ENCODE results near the gene MCTP1. TPM values are rescaled to one million over a fixed set of nuclear protein-coding genes. Genes with fewer than 3 reads are reported as not detected.

Gene MCTP1
- total and polyA plus RNA-seq, 10 of the 15 experiments (the other 5 are each of a cell fraction or from before 2014, with no cell fraction given) = 12.6 to 45.9 (median 18.8) TPM

DNA sequence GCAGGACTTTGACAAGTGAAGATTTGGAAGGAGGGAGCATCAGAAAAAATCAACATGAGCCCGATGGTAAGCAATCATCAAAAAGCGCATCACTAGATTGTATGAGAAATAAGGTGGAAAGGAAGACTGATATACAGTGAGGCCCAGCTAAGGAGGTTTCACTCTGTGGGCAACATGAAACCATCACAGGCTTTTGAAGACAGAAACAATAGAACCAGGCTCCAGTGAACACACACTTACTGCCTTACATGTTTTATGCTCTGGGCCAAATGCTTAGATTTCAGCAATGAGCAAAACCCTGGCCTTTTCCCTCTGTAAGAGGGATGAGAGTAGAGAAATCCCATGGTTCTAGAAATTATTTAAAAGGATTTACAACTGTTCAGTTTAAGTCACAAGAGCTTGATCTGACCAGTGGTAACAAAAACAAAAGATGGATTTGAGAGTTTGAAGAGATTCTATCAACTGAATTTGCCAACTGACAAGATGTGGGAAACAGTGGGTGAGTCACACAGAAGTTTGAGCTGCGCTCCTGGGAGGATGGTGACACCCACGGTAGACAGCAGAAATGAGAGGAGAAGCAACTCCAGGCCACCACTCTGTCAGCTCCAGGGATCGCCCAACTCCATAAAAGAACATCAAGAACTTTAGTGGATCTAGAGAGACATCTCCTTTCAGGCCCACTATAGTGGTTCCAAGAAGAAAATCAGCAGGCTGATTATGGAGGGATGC lies 261.8 kb downstream of the MCTP1 start (continued):
- 0 out of 4 replicates have a peak, but pooled peaks of 1 of the 2 experiments have one; percentile 18 for TF ChIP-seq SRF (IDR thresholded peaks at IDR 0.05; ENCODE audit: low read depth in 2 of 2, low read length in 2 of 2)
- TF ChIP-seq IKZF2 (IDR thresholded peaks at IDR 0.05) = peak in 1 of 2 experiments; percentile 26; a peak in 2 of 4 replicates
- TF ChIP-seq PAX5 (IDR thresholded peaks at IDR 0.05; ENCODE audit: borderline replicate concordance, low read depth, low read length) = peak; percentile 61; the same call in 1 of the 2 replicates
- no peak for TF ChIP-seq YY1 (IDR thresholded peaks at IDR 0.05; ENCODE audit: low read depth, low read length)
- TF ChIP-seq CHD2 (IDR thresholded peaks at IDR 0.05; ENCODE audit: borderline replicate concordance, low read depth, low read length) = no peak
- peak; percentile 58 for TF ChIP-seq RUNX3 (IDR thresholded peaks at IDR 0.05; ENCODE audit: low read length)
- TF ChIP-seq GABPA (IDR thresholded peaks at IDR 0.05; ENCODE audit: low read depth) = no peak
- no peak for TF ChIP-seq BRCA1 (IDR thresholded peaks at IDR 0.05; ENCODE audit: low read depth, low read length)
- TF ChIP-seq, protein P1, sequence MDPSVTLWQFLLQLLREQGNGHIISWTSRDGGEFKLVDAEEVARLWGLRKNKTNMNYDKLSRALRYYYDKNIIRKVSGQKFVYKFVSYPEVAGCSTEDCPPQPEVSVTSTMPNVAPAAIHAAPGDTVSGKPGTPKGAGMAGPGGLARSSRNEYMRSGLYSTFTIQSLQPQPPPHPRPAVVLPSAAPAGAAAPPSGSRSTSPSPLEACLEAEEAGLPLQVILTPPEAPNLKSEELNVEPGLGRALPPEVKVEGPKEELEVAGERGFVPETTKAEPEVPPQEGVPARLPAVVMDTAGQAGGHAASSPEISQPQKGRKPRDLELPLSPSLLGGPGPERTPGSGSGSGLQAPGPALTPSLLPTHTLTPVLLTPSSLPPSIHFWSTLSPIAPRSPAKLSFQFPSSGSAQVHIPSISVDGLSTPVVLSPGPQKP (IDR thresholded peaks at IDR 0.05; ENCODE audit: low read depth, low read length) = no peak
- TF ChIP-seq YBX1 (IDR thresholded peaks at IDR 0.05) = no peak
- TF ChIP-seq, protein P2, sequence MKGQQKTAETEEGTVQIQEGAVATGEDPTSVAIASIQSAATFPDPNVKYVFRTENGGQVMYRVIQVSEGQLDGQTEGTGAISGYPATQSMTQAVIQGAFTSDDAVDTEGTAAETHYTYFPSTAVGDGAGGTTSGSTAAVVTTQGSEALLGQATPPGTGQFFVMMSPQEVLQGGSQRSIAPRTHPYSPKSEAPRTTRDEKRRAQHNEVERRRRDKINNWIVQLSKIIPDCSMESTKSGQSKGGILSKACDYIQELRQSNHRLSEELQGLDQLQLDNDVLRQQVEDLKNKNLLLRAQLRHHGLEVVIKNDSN (IDR thresholded peaks at IDR 0.05; ENCODE audit: borderline replicate concordance, extremely low read length, insufficient read depth, low read depth, low read length) = no peak
- no peak for TF ChIP-seq PKNOX1 (IDR thresholded peaks at IDR 0.05)
- TF ChIP-seq EZH2 (IDR thresholded peaks at IDR 0.05; ENCODE audit: borderline replicate concordance, control insufficient read depth, low read depth, low read length) = no peak
- TF ChIP-seq ETV6 (conservative IDR thresholded peaks at IDR 0.05 in 1 of 2, IDR thresholded peaks at IDR 0.05 in 1 of 2; ENCODE audit: borderline replicate concordance in 1 of 2, low read depth in 1 of 2) = no peak
- 0 out of 2 replicates have a peak, but pooled peaks have one; percentile 8 for TF ChIP-seq SMC3 (IDR thresholded peaks at IDR 0.05; ENCODE audit: borderline replicate concordance, low read length)
- 0 out of 2 replicates have a peak, but pooled peaks have one; percentile 22 for TF ChIP-seq NFIC (IDR thresholded peaks at IDR 0.05; ENCODE audit: low read depth, low read length)
- no peak for TF ChIP-seq CBX5 (IDR thresholded peaks at IDR 0.05; ENCODE audit: low read depth)
- TF ChIP-seq, protein P3, sequence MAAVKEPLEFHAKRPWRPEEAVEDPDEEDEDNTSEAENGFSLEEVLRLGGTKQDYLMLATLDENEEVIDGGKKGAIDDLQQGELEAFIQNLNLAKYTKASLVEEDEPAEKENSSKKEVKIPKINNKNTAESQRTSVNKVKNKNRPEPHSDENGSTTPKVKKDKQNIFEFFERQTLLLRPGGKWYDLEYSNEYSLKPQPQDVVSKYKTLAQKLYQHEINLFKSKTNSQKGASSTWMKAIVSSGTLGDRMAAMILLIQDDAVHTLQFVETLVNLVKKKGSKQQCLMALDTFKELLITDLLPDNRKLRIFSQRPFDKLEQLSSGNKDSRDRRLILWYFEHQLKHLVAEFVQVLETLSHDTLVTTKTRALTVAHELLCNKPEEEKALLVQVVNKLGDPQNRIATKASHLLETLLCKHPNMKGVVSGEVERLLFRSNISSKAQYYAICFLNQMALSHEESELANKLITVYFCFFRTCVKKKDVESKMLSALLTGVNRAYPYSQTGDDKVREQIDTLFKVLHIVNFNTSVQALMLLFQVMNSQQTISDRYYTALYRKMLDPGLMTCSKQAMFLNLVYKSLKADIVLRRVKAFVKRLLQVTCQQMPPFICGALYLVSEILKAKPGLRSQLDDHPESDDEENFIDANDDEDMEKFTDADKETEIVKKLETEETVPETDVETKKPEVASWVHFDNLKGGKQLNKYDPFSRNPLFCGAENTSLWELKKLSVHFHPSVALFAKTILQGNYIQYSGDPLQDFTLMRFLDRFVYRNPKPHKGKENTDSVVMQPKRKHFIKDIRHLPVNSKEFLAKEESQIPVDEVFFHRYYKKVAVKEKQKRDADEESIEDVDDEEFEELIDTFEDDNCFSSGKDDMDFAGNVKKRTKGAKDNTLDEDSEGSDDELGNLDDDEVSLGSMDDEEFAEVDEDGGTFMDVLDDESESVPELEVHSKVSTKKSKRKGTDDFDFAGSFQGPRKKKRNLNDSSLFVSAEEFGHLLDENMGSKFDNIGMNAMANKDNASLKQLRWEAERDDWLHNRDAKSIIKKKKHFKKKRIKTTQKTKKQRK (IDR thresholded peaks at IDR 0.05; ENCODE audit: low read depth, low read length) = no peak
- no peak for TF ChIP-seq CTCF (IDR thresholded peaks at IDR 0.05 in 2 of 3, conservative IDR thresholded peaks at IDR 0.05 in 1 of 3; ENCODE audit: control insufficient read depth in 2 of 3, extremely low read depth in 1 of 3, insufficient read depth in 1 of 3, low read depth in 3 of 3, low read length in 3 of 3)
- TF ChIP-seq TBL1XR1 (IDR thresholded peaks at IDR 0.05; ENCODE audit: low read depth, low read length) = no peak
- no peak for TF ChIP-seq NFXL1 (IDR thresholded peaks at IDR 0.05; ENCODE audit: borderline replicate concordance)

Measured in GM12878 (cell line).